Left lung (tissue), 14 donors: ENCODE data around the gene ZNF354C. TPM values are rescaled to one million over a fixed set of nuclear protein-coding genes. Genes with fewer than 3 reads are reported as not detected.

Experiments
- ATAC-seq: fragments of 200-7000 bp; cut with Tn5 transposase; one replicate; pipeline ENCODE4 v1.9.1; 2020; ENCODE audit warnings: moderate library complexity
- DNase-seq, 4 donors: peaks; one replicate each; pipeline ENCODE4 v3.0.0-alpha.2; 2013 to 2020
- H3K27ac ChIP-seq, 2 donors: fragments of 200-600 bp; sonication (generic) in 1 of 2; one replicate each; pipeline versions ENCODE4 v1.5.0 to v1.8.0; 2020 to 2021
- H3K27me3 ChIP-seq, 2 donors: fragments of 200-600 bp; sonication (generic) in 1 of 2; one replicate each; pipeline versions ENCODE4 v1.5.0 to v1.8.0; 2020 to 2021
- H3K36me3 ChIP-seq, 2 donors: fragments of 200-600 bp; sonication (generic) in 1 of 2; one replicate each; pipeline versions ENCODE4 v1.5.0 to v1.8.0; 2020 to 2021
- H3K4me1 ChIP-seq, 2 donors: fragments of 200-600 bp; one replicate each; pipeline ENCODE4 v1.8.0; 2021
- H3K4me3 ChIP-seq, 2 donors: fragments of 200-600 bp; sonication (generic) in 1 of 2; one replicate each; pipeline versions ENCODE4 v1.5.0 to v1.8.0; 2020 to 2021; ENCODE audit warnings: mild to moderate bottlenecking in 1 of 2
- H3K9me3 ChIP-seq, 2 donors: fragments of 200-600 bp; sonication (generic) in 1 of 2; one replicate each; pipeline versions ENCODE4 v1.5.0 to v1.8.0; 2020 to 2021
- intact Hi-C, 2 donors: fragments of 100-400 bp; cut with DNase I; formaldehyde crosslinking; loops; one replicate each; pipeline versions ENCODE4 v1.11.2 to v1.14.2; 2022
- long read RNA-seq, 12 donors: library from polyadenylated mRNA in 2 of 12; unstranded in 2 of 12; transcript quantifications; one replicate each; pipeline ENCODE4 v2.0.0 and lab custom pipeline, GENCODE V29; 2019 to 2026
- polyA plus RNA-seq, 6 donors: library from polyadenylated mRNA; unstranded; fragments of 120-200 nt; gene quantifications; one replicate each; pipeline ENCODE4 v1.2.1, GENCODE V29; 2013; ENCODE audit not compliant: insufficient read length in 6 of 6
- total RNA-seq, 2 donors: library from RNA; stranded (reverse); fragmentation: NEBNext Ultra II Directional; extraction: Animal tissue kit (Norgen Biotek cat#: 25700); gene quantifications; one replicate each; pipeline ENCODE4 v1.2.1, GENCODE V29; 2021
- TF ChIP-seq, protein P1 (sequence below), 2 donors: fragments of 200-600 bp; sonication (generic) in 1 of 2; IDR thresholded peaks; one replicate each; pipeline versions ENCODE4 v1.5.0 to v1.8.0; 2021; ENCODE audit warnings: antibody characterized with exemption in 2 of 2
- donor health status: DM: no; HTN: yes; CAD: no.
- donor health status: DM: no; HTN: no; CAD: no.

Gene ZNF354C
- total RNA-seq (1 to 10 TPM; 5.2 to 6.3 TPM), polyA plus RNA-seq (10 to 100 TPM; 15.6 to 18.8 (median 16.5) TPM)
- long read RNA-seq, donor 1, full-length matches to known transcripts = 6 of 6 reads
- long read RNA-seq, donor 1, partial matches to known transcripts = 0 of 6 reads
- long read RNA-seq, donor 1, other reads (novel, unspliced or antisense) = 0 of 6 reads
- long read RNA-seq, donor 2, full-length matches to known transcripts = 2 of 2 reads
- long read RNA-seq, donor 2, partial matches to known transcripts = 0 of 2 reads
- long read RNA-seq, donor 2, other reads (novel, unspliced or antisense) = 0 of 2 reads
- long read RNA-seq, donor 3, full-length matches to known transcripts = 4 of 4 reads
- long read RNA-seq, donor 3, partial matches to known transcripts = 0 of 4 reads
- long read RNA-seq, donor 3, other reads (novel, unspliced or antisense) = 0 of 4 reads
- long read RNA-seq, donor 4, partial matches to known transcripts = 1 of 1 reads
- long read RNA-seq, donor 4, other reads (novel, unspliced or antisense) = 0 of 1 reads
- long read RNA-seq, donor 5, full-length matches to known transcripts = 2 of 2 reads
- long read RNA-seq, donor 5, partial matches to known transcripts = 0 of 2 reads
- long read RNA-seq, donor 5, other reads (novel, unspliced or antisense) = 0 of 2 reads
- long read RNA-seq, donor 6, full-length matches to known transcripts = 3 of 3 reads
- long read RNA-seq, donor 6, partial matches to known transcripts = 0 of 3 reads
- long read RNA-seq, donor 6, other reads (novel, unspliced or antisense) = 0 of 3 reads
- long read RNA-seq, donor 7, full-length matches to known transcripts = 3 of 3 reads
- long read RNA-seq, donor 7, partial matches to known transcripts = 0 of 3 reads
- long read RNA-seq, donor 7, other reads (novel, unspliced or antisense) = 0 of 3 reads
- long read RNA-seq, donor 8, full-length matches to known transcripts = 3 of 3 reads
- long read RNA-seq, donor 8, partial matches to known transcripts = 0 of 3 reads
- long read RNA-seq, donor 8, other reads (novel, unspliced or antisense) = 0 of 3 reads
- long read RNA-seq, donor 9 = 0 reads
- long read RNA-seq, donor 10 = 0 reads
- long read RNA-seq, donor 11, full-length matches to known transcripts = 7 of 7 reads
- long read RNA-seq, donor 11, partial matches to known transcripts = 0 of 7 reads
- long read RNA-seq, donor 11, other reads (novel, unspliced or antisense) = 0 of 7 reads
- long read RNA-seq, donor 12, full-length matches to known transcripts = 7 of 7 reads
- long read RNA-seq, donor 12, partial matches to known transcripts = 0 of 7 reads
- long read RNA-seq, donor 12, other reads (novel, unspliced or antisense) = 0 of 7 reads

DNA sequence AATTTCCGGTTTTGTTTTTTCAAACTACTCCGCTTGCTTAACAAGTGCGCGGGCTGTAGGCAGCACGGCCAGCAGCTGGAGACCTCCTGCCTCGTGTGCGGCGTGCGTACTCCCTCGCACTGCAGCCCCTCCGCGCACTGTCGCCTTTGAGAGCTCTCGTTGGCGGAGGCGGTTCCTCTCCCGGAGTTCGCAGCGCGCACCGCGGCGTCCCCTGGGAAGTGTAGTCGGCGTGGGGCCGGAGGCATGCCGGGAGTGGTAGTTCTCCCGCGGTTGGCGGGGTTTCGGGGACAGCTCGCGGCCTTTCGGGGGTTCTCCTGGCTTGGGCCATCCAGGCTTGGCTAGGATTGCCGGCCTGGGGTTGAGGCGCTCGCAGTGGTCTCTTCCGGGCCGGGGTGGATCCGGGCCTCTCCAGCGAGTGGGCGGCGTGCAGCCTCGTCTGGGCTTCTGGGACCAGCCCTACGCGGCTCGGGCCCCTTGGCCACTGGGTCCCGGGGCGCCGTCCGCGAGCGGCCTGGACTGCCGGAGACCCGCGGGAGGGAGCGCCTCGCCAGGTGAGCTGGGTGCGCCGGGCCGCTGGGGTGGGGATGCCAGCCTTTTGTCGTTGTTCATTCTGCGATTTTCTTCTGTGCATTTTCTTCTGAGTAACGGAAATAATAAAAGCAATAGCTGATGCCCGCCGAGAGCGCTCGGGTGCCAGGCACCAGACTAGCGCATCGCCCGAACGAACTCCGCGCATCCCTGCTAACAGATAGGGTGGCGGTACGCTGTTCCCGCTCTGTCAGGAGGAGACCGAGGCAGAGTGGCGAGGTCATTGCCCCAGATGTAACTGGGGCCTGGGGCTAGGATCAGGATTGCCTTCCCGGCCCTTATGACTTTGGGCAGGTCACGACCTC is at the start of gene ZNF354C:
TSS of gene ZNF354C (plus strand) at position 258 of the 893 bp plus-strand sequence. CDS start 1,696 bp downstream, outside the sequence.
- TF ChIP-seq, protein P1, sequence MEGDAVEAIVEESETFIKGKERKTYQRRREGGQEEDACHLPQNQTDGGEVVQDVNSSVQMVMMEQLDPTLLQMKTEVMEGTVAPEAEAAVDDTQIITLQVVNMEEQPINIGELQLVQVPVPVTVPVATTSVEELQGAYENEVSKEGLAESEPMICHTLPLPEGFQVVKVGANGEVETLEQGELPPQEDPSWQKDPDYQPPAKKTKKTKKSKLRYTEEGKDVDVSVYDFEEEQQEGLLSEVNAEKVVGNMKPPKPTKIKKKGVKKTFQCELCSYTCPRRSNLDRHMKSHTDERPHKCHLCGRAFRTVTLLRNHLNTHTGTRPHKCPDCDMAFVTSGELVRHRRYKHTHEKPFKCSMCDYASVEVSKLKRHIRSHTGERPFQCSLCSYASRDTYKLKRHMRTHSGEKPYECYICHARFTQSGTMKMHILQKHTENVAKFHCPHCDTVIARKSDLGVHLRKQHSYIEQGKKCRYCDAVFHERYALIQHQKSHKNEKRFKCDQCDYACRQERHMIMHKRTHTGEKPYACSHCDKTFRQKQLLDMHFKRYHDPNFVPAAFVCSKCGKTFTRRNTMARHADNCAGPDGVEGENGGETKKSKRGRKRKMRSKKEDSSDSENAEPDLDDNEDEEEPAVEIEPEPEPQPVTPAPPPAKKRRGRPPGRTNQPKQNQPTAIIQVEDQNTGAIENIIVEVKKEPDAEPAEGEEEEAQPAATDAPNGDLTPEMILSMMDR (IDR thresholded peaks at IDR 0.05) = no peak
- H3K27me3 ChIP-seq = no peaks in the 10 kb centered on the region
- ATAC-seq (peak; percentile 100), DNase-seq (peak; percentile 90 to 96 (median 94))
- H3K4me3 ChIP-seq = peak within 1 kb of the TSS; percentile 63 to 97
- intact Hi-C loops = no loop called here
- H3K27ac ChIP-seq = peak within 1 kb of the TSS; percentile 69 to 73
- peaks cover 0 to 23% of the 10 kb centered on the region in 2 donors for H3K36me3 ChIP-seq
- H3K9me3 ChIP-seq = peaks cover 0 to 24% of the 10 kb centered on the region in 2 donors
- H3K4me1 ChIP-seq = peaks cover 5 to 6% of the 10 kb centered on the region in 2 donors

GRCh38 chr5:179023528-179024189 is 36.5 kb upstream of the ZNF354C start, which contains the start of gene ZNF879:
ZNF879 (plus strand) TSS chr5:179023804; CDS start chr5:179025005, 1,201 bp downstream.
- peaks cover 5 to 7% of the 10 kb centered on the region in 2 donors for H3K4me1 ChIP-seq
- peaks cover 0 to 37% of the 10 kb centered on the region in 2 donors for H3K36me3 ChIP-seq
- DNase-seq (peak; percentile 95 to 97 (median 95)), ATAC-seq (peak; percentile 99)
- H3K27ac ChIP-seq = peak within 1 kb of the TSS; percentile 80
- no peaks in the 10 kb centered on the region for H3K27me3 ChIP-seq
- intact Hi-C loops = no loop called here
- H3K4me3 ChIP-seq = peak within 1 kb of the TSS; percentile 69 to 72
- peaks cover 0 to 43% of the 10 kb centered on the region in 2 donors for H3K9me3 ChIP-seq
- TF ChIP-seq, protein P1 (IDR thresholded peaks at IDR 0.05) = no peak

DNA sequence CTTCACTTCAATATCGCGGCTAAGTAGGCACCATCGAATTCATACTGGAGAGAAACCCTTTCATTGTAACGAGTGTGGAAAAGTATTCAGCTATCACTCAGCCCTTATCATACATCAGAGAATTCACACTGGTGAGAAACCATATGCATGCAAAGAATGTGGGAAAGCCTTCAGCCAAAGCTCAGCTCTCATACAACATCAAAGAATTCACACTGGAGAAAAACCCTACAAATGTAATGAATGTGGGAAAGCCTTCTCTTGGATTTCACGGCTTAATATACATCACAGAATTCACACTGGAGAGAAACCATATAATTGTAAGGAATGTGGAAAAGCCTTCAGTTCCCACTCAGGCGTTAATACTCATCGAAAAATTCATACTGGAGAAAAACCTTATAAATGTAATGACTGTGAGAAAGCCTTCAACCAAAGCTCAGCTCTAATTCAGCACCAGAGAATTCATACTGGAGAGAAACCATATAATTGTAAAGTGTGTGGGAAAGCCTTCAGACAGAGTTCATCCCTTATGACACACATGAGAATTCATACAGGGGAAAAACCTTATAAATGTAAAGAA is 27.1 kb upstream of the ZNF354C start:
- ATAC-seq (no peak), DNase-seq (no peak)
- TF ChIP-seq, protein P1 (IDR thresholded peaks at IDR 0.05) = no peak
- Histone ChIP-seq H3K9me3 (peaks cover 14 to 100% of the 10 kb centered on the region in 2 donors), H3K36me3 (peaks cover 5 to 58% of the 10 kb centered on the region in 2 donors), H3K4me3 (no peak overlapping the region), H3K4me1 (no peaks in the 10 kb centered on the region), H3K27ac (no peak overlapping the region), H3K27me3 (no peaks in the 10 kb centered on the region)
- intact Hi-C loops = no loop called here
